NCI-H1930 (cell line): ENCODE data around the gene WDR41.
"Not testable (repeated sequence)": the region's sequence is repeated elsewhere in the genome, so short reads cannot be mapped to it uniquely, and the experiment has no call there.

Experiments used
- DNase-seq, 2 experiments: peaks; one replicate each; lab custom pipeline; 2025; lab: John Stamatoyannopoulos, UW

WDR41 gene

GRCh38 chr5:77491783-77492652, at the start of gene WDR41:
Gene WDR41, minus strand, starts transcription at chr5:77492316. Its CDS starts 96 bp downstream, at chr5:77492220.
- DNase-seq: peak; percentile 59 to 65

- DNase-seq: no peak
Observed at GRCh38 chr5:77531297-77531696, 39.2 kb upstream of the WDR41 start.

GRCh38 chr5:77518304-77518703, 26.2 kb upstream of the WDR41 start:
- no peak for DNase-seq

DNA sequence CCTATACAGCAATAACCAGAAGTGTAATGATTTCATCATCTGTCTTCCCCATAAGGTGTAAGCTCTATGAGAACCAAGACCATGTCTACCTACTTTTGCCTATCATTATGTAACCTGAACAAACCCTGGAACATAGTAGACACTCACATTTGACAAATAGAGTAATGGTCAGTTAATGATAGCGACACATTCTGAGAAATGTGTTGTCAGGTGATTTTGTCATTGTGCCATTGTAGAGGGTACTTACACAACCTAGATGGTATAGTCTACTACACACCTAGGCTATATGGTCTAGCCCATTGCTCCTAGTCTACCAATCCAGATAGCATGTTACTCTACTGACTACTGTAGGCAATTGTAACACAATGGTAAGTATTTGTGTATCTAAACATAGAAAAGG, 22.3 kb upstream of the WDR41 start:
- DNase-seq: no peak

- DNase-seq: no peak
Observed at GRCh38 chr5:77513321-77513720, 21.2 kb upstream of the WDR41 start.

DNA sequence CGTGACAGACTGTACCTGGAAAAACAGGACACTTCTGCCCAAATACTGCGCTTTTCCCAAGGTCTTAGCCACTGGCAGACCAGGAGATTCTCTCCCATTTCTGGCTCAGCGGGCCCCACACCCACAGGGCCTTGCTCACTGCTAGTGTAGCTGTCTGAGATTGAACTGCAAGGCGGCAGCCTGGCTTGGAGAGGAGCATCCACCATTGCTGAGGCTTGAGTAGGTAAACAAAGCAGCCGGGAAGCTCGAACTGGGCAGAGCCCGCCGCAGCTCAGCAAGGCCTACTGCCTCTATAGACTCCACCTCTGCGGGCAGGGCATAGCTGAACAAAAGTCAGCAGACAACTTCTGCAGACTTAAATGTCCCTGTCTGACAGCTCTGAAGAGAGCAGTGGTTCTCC, 9.0 kb upstream of the WDR41 start:
- not testable (repeated sequence) for DNase-seq

- no peak for DNase-seq
Observed at GRCh38 chr5:77499973-77500372, 7.9 kb upstream of the WDR41 start.

DNA sequence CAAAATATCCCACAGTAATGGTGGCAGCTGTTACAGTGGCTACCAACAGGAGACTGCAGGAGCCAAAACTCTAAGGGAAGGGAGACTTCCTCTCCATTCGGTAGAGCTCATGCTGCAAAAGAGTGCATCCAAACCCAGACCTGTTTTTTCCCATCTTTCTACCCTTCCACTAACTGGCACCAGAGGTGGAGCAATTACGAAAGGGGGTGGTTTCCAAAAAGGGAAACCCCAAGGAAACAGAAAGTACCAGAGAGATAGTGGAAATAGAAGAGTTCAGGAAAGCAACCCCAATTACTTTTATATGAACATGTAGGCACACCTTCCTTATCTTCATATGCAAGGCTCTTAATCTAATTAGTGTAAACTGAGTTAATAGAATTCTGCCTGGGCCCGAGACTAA, 7.3 kb upstream of the WDR41 start:
- no peak for DNase-seq

DNA sequence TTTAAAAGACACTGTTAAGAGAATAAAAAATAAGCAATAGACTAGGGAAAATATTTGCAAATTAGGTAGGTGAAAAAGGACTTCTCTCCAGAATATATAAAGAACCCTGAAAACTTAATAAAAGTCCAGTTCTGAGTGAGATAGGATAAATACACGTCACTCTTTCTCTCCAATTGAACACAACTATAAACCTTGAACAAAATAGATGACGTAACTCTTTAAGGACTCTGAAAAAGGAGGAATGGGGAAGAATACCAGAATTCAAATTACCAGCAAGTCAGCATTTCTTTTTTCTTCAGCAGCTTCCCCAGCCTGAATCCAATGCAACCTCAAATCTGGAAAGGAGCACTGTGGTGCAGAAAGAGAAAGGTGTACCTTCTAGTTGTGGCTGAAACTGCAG, 6.8 kb upstream of the WDR41 start:
- DNase-seq: no peak

DNA sequence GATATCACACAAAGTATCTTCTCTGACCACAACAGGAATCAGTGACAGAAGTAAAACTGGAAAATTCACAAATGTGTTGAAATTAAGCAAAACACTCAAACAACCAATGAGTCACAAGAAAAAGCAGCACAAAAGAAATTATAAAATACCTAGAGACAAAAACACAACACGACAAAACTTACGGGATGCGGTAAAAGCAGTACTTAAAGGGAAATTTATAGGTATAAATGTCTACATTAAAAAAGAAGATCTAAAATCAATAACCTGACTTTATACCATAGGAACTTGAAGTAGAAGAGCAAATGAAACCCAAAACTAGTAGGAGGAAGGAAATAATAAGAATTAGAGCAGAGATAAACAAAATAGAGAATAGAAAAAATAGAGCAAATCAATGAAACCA, 2.8 kb upstream of the WDR41 start:
- DNase-seq: no peak

GRCh38 chr5:77492653-77493000, 511 bp upstream of the WDR41 start:
- DNase-seq: no peak

DNA sequence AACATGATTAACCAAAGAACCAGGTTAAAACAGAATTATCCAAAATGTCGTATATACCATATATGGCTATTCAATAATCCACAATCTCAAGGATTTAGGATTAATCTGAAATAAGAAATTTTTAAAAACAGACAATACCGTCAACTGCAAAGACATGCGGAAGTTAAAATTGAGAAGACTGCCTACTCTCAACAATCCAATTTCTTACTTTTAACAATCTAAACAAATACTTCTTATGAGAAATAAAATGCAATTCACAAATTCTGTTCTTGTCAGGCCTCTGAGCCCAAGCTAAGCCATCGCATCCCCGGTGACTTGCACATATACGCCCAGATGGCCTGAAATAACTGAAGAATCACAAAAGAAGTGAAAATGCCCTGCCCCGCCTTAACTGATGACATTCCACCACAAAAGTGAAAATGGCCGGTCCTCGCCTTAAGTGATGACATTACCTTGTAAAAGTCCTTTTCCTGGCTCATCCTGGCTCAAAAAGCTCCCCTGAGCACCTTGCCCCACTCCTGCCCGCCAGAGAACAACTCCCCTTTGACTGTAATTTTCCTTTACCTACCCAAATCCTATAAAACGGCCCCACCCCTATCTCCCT, 1.3 kb downstream of the WDR41 start:
- not testable (repeated sequence) for DNase-seq

- DNase-seq: no peak
Observed at GRCh38 chr5:77486344-77486962, 5.7 kb downstream of the WDR41 start.

- no peak for DNase-seq
Observed at GRCh38 chr5:77483682-77484081, 8.4 kb downstream of the WDR41 start.

DNA sequence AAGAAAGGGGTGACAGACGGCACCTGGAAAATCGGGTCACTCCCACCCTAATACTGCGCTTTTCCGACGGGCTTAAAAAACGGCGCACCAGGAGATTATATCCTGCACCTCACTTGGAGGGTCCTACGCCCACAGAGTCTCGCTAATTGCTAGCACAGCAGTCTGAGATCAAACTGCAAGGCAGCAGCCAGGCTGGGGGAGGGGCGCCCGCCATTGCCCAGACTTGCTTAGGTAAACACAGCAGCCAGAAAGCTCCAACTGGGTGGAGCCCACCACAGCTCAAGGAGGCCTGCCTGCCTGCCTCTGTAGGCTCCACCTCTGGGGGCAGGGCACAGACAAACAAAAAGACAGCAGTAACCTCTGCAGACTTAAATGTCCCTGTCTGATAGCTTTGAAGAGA, 17.1 kb downstream of the WDR41 start:
- DNase-seq: not testable (repeated sequence)

DNA sequence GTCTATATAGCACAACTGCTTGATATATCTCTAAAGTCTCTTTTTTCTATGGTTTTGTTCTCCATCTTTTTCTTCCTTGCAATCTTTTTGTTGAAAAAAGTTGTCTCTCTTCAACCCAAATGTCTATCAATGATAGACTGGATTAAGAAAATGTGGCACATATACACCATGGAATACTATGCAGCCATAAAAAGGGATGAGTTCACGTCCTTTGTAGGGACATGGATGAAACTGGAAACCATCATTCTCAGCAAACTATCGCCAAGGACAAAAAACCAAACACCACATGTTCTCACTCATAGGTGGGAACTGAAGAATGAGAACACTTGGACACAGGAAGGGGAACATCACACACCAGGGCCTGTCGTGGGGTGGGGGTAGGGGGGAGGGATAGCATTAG, 23.2 kb downstream of the WDR41 start:
- DNase-seq: not testable (repeated sequence)

DNA sequence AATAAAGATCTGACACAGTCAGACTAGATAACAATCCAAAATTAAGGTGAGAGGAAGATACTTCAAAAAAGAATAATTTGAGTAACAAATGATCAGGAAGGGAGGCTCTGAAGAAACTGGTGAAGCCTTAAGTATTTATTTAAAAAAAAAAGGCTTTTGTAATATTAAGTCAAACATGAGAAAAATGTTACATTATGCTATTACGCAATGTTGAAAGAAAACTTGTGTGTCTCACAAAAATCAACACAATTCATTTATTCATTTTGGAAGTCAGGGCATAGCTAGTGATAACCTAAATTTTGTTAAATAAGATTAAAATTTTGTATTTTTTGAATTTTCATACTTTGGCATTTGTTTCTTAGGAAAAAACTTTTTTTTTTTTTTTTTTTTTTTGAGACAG, 28.2 kb downstream of the WDR41 start:
- DNase-seq: no peak

- DNase-seq: no peak
Observed at GRCh38 chr5:77461287-77461686, 30.8 kb downstream of the WDR41 start.

GRCh38 chr5:77454123-77454522, 38.0 kb downstream of the WDR41 start:
- DNase-seq: no peak

GRCh38 chr5:77452351-77452750, 39.8 kb downstream of the WDR41 start:
- DNase-seq: no peak

- no peak for DNase-seq
Observed at GRCh38 chr5:77449981-77450380, 42.1 kb downstream of the WDR41 start.

DNA sequence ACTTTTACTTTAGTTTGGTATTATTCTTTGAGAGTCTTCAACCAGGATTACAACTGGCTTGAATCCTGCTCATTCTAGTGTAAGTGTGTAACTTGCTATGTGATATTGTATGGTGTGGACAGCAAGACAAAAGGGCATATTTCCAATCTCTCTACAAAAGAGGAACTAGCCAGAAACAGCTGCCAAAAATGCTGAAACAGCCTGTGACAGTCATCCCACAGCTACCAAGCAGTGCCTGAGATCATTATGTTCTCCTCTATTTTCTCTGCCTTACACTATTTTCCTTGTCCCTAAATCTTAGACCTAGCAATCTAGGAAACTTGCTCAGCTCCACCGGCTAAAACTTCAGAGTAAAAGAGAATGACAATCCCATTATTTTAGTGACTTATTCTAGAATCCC, 42.8 kb downstream of the WDR41 start:
- no peak for DNase-seq

GRCh38 chr5:77448831-77449230, 43.3 kb downstream of the WDR41 start:
- DNase-seq: no peak
